Uterus (tissue), 4 donors: ENCODE results near the gene SPTBN4. TPM values are rescaled to one million over a fixed set of nuclear protein-coding genes. Genes with fewer than 3 reads are reported as not detected.
A peak's percentile ranks its signal among the peaks of the same experiment; 100 is the strongest.

Experiments
- DNase-seq, 2 donors: peaks; one replicate each; pipeline ENCODE4 v3.0.0-alpha.2; 2019 to 2020
- H3K27ac ChIP-seq, 2 donors: fragments of 200-600 bp; sonication (generic); 1 replicate in 1 of 2; 2 replicates in 1 of 2; pipeline ENCODE4 v1.5.1; 2016 to 2018
- H3K27me3 ChIP-seq, 2 donors: fragments of 200-600 bp; sonication (generic); one replicate each; pipeline ENCODE4 v1.5.1; 2018 to 2019; ENCODE audit warnings: control low read depth in 1 of 2
- H3K36me3 ChIP-seq, 2 donors: fragments of 200-600 bp; sonication (generic); one replicate each; pipeline ENCODE4 v1.5.1; 2019; ENCODE audit warnings: control low read depth in 1 of 2
- H3K4me1 ChIP-seq, 2 donors: fragments of 200-600 bp; sonication (generic); one replicate each; pipeline ENCODE4 v1.5.1; 2018 to 2019; ENCODE audit warnings: control low read depth in 1 of 2
- H3K4me3 ChIP-seq, 2 donors: fragments of 200-600 bp; sonication (generic); 1 replicate in 1 of 2; 2 replicates in 1 of 2; pipeline ENCODE4 v1.5.1; 2018 to 2019; ENCODE audit warnings: mild to moderate bottlenecking in 1 of 2
- H3K9me3 ChIP-seq, 2 donors: fragments of 200-600 bp; sonication (generic); one replicate each; pipeline ENCODE4 v1.5.1; 2019; ENCODE audit warnings: control low read depth in 1 of 2
- POLR2A ChIP-seq, 2 donors: fragments of 450-650 bp; IDR thresholded peaks; one replicate each; pipeline ENCODE4 v1.6.1; 2016; ENCODE audit warnings: antibody characterized with exemption in 2 of 2, mild to moderate bottlenecking in 1 of 2, moderate library complexity in 1 of 2
- intact Hi-C: fragments of 100-400 bp; cut with DNase I; formaldehyde crosslinking; loops from one replicate; pipeline ENCODE4 v1.15.1; 2023; ENCODE audit warnings: low total_unique reads
- total RNA-seq, 4 donors: library from RNA; depleted of rRNA in 3 of 4; stranded (reverse); fragments of >200 nt in 3 of 4; gene quantifications; one replicate each; pipeline versions ENCODE4 v1.1.0 to v1.2.4, GENCODE V29; 2014 to 2023
- TF ChIP-seq, protein P1 (sequence below), 4 experiments: fragments of 200-600 bp in 2 of 4; fragments of 450-650 bp in 2 of 4; sonication (generic) in 2 of 4; IDR thresholded peaks; one replicate each; pipeline ENCODE4 v1.5.1; 2016 to 2019; ENCODE audit warnings: antibody characterized with exemption in 4 of 4, mild to moderate bottlenecking in 2 of 4, moderate library complexity in 1 of 4
- donor health status: DM: yes; HTN: yes; CAD: no.

The SPTBN4 gene
- total RNA-seq, 4 donors from 2014 or later, result 3.1 to 7.0 (median 5.3) TPM; not detected in 1

- H3K27ac ChIP-seq, result peak within 1 kb of the TSS; percentile 87 to 92
- peak within 1 kb of the TSS; percentile 64 to 84 for H3K4me3 ChIP-seq
- DNase-seq, result peak; percentile 99 to 100
- no peaks in the 10 kb centered on the region for H3K36me3 ChIP-seq
- peaks cover 0 to 6% of the 10 kb centered on the region in 2 donors for H3K4me1 ChIP-seq
- intact Hi-C loops, result loop anchor here (10.0 kb wide), 1 partner anchor 139 kb away; the partner anchor contains the start of gene LTBP4
- no peaks in the 10 kb centered on the region for H3K27me3 ChIP-seq
- TF ChIP-seq POLR2A (IDR thresholded peaks at IDR 0.05), result peak; percentile 91 to 94
- TF ChIP-seq, protein P1, sequence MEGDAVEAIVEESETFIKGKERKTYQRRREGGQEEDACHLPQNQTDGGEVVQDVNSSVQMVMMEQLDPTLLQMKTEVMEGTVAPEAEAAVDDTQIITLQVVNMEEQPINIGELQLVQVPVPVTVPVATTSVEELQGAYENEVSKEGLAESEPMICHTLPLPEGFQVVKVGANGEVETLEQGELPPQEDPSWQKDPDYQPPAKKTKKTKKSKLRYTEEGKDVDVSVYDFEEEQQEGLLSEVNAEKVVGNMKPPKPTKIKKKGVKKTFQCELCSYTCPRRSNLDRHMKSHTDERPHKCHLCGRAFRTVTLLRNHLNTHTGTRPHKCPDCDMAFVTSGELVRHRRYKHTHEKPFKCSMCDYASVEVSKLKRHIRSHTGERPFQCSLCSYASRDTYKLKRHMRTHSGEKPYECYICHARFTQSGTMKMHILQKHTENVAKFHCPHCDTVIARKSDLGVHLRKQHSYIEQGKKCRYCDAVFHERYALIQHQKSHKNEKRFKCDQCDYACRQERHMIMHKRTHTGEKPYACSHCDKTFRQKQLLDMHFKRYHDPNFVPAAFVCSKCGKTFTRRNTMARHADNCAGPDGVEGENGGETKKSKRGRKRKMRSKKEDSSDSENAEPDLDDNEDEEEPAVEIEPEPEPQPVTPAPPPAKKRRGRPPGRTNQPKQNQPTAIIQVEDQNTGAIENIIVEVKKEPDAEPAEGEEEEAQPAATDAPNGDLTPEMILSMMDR (IDR thresholded peaks at IDR 0.05), result peak in 2 of 4 experiments; percentile 20 to 24
- no peaks in the 10 kb centered on the region for H3K9me3 ChIP-seq
These were observed 1.1 kb upstream of the SPTBN4 start, which contains the start of gene BLVRB for GRCh38 chr19:40465557-40466218. TSS of gene BLVRB (minus strand) at chr19:40465745. CDS start at chr19:40465688, 57 bp downstream.

DNA sequence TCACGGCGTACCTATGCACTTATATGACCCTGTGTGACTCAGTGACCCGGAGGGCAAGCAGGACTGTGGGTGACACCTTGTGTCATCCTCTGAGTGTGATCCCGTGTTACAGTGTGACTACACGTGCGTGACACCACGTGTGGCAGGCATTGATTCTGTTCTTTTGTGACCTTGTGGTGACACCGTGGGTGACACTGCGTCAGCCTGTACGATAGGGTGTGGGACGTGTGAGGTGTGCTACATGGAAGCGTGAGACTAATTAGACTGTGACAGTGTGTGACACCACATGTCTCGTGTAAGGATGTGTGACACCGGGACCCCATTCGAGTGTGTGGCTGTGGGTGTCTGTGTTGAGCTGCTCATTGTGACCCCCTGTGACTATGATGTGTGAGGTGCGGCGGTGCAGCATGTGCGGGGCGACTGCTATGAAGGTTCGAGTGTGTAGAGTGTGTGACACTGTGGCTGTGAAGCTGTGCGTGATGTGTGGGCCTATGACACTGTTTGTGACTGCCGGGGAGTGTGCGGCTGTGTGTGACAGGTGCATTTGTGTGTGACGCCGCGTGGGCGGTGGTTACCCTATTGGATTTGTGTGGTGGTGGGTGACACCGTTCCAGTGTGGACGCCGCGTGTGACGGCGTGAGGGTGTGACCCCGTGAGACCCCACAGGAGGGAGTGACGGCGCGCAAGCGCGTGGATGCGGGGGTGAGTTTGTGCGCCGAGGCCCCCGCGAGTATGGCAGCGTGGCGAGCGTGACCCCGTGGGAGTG lies 399 bp upstream of the SPTBN4 start:
- TF ChIP-seq, protein P1 (IDR thresholded peaks at IDR 0.05), result no peak
- no peak for TF ChIP-seq POLR2A (IDR thresholded peaks at IDR 0.05)
- no peaks in the 10 kb centered on the region for H3K36me3 ChIP-seq
- intact Hi-C loops, result loop anchor here (10.0 kb wide), 1 partner anchor 138 kb away; the partner anchor contains the start of gene LTBP4
- H3K4me1 ChIP-seq, result peaks cover 0 to 6% of the 10 kb centered on the region in 2 donors
- peak overlapping the region; percentile 53 to 84 for H3K4me3 ChIP-seq
- H3K9me3 ChIP-seq, result no peaks in the 10 kb centered on the region
- peak overlapping the region; percentile 29 to 66 for H3K27ac ChIP-seq
- no peaks in the 10 kb centered on the region for H3K27me3 ChIP-seq
- peak; percentile 40 to 48 for DNase-seq

GRCh38 chr19:40469011-40469410 lies 2.2 kb downstream of the SPTBN4 start:
- Histone ChIP-seq H3K9me3 (no peaks in the 10 kb centered on the region), H3K27ac (no peak overlapping the region), H3K27me3 (no peaks in the 10 kb centered on the region), H3K36me3 (no peaks in the 10 kb centered on the region), H3K4me3 (no peak overlapping the region), H3K4me1 (peaks cover 0 to 6% of the 10 kb centered on the region in 2 donors)
- TF ChIP-seq, protein P1 (IDR thresholded peaks at IDR 0.05), result no peak
- no peak for TF ChIP-seq POLR2A (IDR thresholded peaks at IDR 0.05)
- DNase-seq, result no peak
- intact Hi-C loops, result loop anchor here (10.0 kb wide), 1 partner anchor 136 kb away; the partner anchor contains the start of gene LTBP4

GRCh38 chr19:40471111-40471510 lies 4.3 kb downstream of the SPTBN4 start:
- peaks cover 0 to 6% of the 10 kb centered on the region in 2 donors for H3K4me1 ChIP-seq
- TF ChIP-seq, protein P1 (IDR thresholded peaks at IDR 0.05), result no peak
- no peak for TF ChIP-seq POLR2A (IDR thresholded peaks at IDR 0.05)
- intact Hi-C loops, result no loop called here
- no peak overlapping the region for H3K4me3 ChIP-seq
- no peak overlapping the region for H3K27ac ChIP-seq
- no peaks in the 10 kb centered on the region for H3K36me3 ChIP-seq
- DNase-seq, result no peak
- no peaks in the 10 kb centered on the region for H3K27me3 ChIP-seq
- no peaks in the 10 kb centered on the region for H3K9me3 ChIP-seq

DNA sequence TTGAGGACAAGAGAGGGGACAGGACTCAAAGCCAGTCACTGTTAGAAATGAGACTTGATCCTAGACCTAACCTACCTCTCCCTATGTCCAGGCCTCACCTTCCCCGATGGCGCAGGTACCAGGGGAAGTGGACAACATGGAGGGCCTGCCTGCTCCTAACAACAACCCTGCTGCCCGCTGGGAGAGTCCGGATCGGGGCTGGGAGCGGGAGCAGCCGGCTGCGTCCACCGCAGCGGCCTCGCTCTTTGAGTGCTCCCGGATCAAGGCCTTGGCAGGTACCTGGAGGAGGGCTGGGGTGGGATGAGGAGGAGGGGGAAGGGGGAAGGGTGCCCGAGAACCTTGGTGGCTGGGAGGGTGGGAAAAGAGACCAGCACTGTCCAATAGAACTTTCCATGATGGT lies 5.7 kb downstream of the SPTBN4 start:
- Histone ChIP-seq H3K27me3 (no peaks in the 10 kb centered on the region), H3K9me3 (no peaks in the 10 kb centered on the region), H3K4me3 (no peak overlapping the region), H3K4me1 (peaks cover 0 to under 1% of the 10 kb centered on the region in 2 donors), H3K27ac (no peak overlapping the region), H3K36me3 (no peaks in the 10 kb centered on the region)
- TF ChIP-seq, protein P1 (IDR thresholded peaks at IDR 0.05), result no peak
- no peak for TF ChIP-seq POLR2A (IDR thresholded peaks at IDR 0.05)
- DNase-seq, result no peak
- intact Hi-C loops, result no loop called here
